ENCODE data around the gene POLDIP2.
"Not testable (repeated sequence)": the region's sequence is repeated elsewhere in the genome, so short reads cannot be mapped to it uniquely, and the experiment has no call there.

The POLDIP2 gene

DNA sequence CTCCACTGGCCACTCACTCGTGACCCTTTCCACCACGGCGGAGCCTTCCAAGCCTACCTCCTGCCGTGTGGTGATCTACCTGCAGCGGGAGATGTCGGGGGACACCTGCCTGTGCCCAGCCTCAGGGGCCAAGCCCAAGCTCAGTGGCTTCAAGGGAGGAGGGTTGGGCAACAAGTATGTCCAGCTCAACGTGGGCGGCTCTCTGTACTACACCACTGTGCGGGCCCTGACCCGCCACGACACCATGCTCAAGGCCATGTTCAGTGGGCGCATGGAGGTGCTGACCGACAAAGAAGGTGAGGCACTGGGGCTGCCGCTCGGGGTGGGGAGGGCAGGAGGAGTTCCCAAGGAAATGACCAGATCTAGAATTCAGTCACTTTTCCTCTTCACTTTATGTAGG lies 17.9 kb downstream of the POLDIP2 start:
- Histone ChIP-seq H3K27me3 (ENCODE audit: insufficient read depth, low read length, poor library complexity, severe bottlenecking) (no peaks in the 10 kb centered on the region), H3K4me3 (ENCODE audit: low read length, poor library complexity, severe bottlenecking) (no peak overlapping the region), H2AFZ (ENCODE audit: low read length) (no peak overlapping the region), H3F3A (ENCODE audit: low read depth) (no peaks in the 10 kb centered on the region), H3K79me2 (ENCODE audit: insufficient read depth, low read length) (peaks cover 30% of the 10 kb centered on the region; the same call in 1 of the 2 replicates), H3K9me2 (replicated peaks; ENCODE audit: low read depth, low read length) (no peaks in the 10 kb centered on the region), H4K20me1 (ENCODE audit: insufficient read depth, low read length, poor library complexity, severe bottlenecking) (peaks cover 4% of the 10 kb centered on the region), H3K36me3 (ENCODE audit: insufficient read depth, low read length) (peaks cover 12% of the 10 kb centered on the region; the same call in 1 of the 2 replicates), H3K9ac (ENCODE audit: low read depth, low read length, poor library complexity, severe bottlenecking) (no peak overlapping the region), H3K4me2 (ENCODE audit: low read depth, low read length, poor library complexity, severe bottlenecking) (no peak overlapping the region), H3K9me3 (ENCODE audit: insufficient read depth, low read depth, low read length) (no peaks in the 10 kb centered on the region), H3K4me1 (ENCODE audit: insufficient read depth, low read length, poor library complexity, severe bottlenecking) (peaks cover 17% of the 10 kb centered on the region)
- TF ChIP-seq, protein P1, sequence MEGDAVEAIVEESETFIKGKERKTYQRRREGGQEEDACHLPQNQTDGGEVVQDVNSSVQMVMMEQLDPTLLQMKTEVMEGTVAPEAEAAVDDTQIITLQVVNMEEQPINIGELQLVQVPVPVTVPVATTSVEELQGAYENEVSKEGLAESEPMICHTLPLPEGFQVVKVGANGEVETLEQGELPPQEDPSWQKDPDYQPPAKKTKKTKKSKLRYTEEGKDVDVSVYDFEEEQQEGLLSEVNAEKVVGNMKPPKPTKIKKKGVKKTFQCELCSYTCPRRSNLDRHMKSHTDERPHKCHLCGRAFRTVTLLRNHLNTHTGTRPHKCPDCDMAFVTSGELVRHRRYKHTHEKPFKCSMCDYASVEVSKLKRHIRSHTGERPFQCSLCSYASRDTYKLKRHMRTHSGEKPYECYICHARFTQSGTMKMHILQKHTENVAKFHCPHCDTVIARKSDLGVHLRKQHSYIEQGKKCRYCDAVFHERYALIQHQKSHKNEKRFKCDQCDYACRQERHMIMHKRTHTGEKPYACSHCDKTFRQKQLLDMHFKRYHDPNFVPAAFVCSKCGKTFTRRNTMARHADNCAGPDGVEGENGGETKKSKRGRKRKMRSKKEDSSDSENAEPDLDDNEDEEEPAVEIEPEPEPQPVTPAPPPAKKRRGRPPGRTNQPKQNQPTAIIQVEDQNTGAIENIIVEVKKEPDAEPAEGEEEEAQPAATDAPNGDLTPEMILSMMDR (conservative IDR thresholded peaks at IDR 0.05; ENCODE audit: low read length), result no peak
- no peak for TF ChIP-seq EZH2phosphoT487 (IDR thresholded peaks at IDR 0.05; ENCODE audit: borderline replicate concordance)

DNA sequence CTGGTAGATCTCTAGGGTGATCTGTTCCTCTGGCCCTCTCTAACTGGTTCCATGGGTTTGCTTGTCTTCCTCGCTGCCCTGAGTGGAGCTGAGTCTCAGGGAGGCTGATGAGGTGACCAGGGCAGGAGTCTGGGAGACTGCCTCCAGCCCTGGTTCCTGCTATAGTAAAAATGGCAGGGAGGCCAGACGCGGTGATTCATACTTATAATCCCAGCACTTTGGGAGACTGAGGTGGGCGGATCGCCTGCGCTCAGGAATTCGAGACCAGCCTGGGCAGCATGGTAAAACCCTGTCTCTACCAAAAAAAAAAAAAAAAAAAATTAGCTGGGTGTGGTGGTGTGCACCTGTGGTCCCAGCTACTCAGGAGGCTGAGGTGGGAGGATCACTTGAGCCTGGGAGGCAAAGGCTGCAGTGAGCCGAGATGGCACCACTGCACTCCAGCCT lies 18.5 kb downstream of the POLDIP2 start:
- not testable (repeated sequence) for H3K9me2 ChIP-seq (replicated peaks; ENCODE audit: low read depth, low read length); H3K27me3 ChIP-seq (ENCODE audit: insufficient read depth, low read length, poor library complexity, severe bottlenecking); H3K9me3 ChIP-seq (ENCODE audit: insufficient read depth, low read depth, low read length); H3K9ac ChIP-seq (ENCODE audit: low read depth, low read length, poor library complexity, severe bottlenecking); H3F3A ChIP-seq (ENCODE audit: low read depth); H4K20me1 ChIP-seq (ENCODE audit: insufficient read depth, low read length, poor library complexity, severe bottlenecking); H2AFZ ChIP-seq (ENCODE audit: low read length); H3K4me3 ChIP-seq (ENCODE audit: low read length, poor library complexity, severe bottlenecking); H3K4me2 ChIP-seq (ENCODE audit: low read depth, low read length, poor library complexity, severe bottlenecking)
- H3K4me1 ChIP-seq (ENCODE audit: insufficient read depth, low read length, poor library complexity, severe bottlenecking), result peaks cover 23% of the 10 kb centered on the region
- peaks cover 37% of the 10 kb centered on the region; the same call in 1 of the 2 replicates for H3K79me2 ChIP-seq (ENCODE audit: insufficient read depth, low read length)
- peaks cover 12% of the 10 kb centered on the region; the same call in 1 of the 2 replicates for H3K36me3 ChIP-seq (ENCODE audit: insufficient read depth, low read length)

DNA sequence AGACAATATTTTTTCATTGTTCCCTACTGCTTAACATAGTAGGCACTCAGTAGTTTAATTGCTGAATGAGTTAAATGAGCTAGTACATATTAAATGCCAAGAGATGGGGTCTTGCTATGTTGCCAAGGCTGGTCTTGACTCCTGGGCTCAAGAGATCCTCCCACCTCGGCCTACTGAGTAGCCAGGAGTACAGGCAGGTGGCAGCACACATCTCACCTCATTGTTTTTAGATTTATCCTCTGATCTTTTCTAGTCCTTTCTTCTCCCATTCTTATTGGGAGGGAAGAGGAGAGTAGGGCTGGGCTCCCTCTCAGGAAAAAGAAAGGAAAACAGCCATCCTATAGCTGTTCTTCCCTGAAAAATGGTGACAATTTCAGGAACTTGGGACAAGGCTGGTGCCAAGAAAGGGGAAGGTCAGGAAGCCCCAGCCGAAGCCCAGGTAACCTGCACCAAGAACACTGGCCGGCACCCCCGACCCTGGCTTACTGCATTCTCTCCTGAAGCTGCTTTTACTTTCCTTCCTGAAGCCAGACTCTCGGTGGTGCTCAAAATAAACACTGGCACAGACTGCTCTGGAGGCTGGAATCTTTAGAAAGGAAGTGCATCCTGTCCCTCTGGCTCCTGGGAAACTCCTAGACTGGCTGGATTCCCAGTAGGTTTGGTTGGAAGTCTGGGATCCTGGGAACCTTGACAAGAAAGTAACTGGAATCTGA lies 19.1 kb downstream of the POLDIP2 start:
- peaks cover 39% of the 10 kb centered on the region; the same call in 1 of the 2 replicates for H3K79me2 ChIP-seq (ENCODE audit: insufficient read depth, low read length)
- peaks cover 12% of the 10 kb centered on the region; the same call in 1 of the 2 replicates for H3K36me3 ChIP-seq (ENCODE audit: insufficient read depth, low read length)
- peaks cover 24% of the 10 kb centered on the region for H3K4me1 ChIP-seq (ENCODE audit: insufficient read depth, low read length, poor library complexity, severe bottlenecking)
- H3K9ac ChIP-seq (ENCODE audit: low read depth, low read length, poor library complexity, severe bottlenecking), result no peak overlapping the region
- H3K4me2 ChIP-seq (ENCODE audit: low read depth, low read length, poor library complexity, severe bottlenecking), result peak overlapping the region; percentile 98
- no peak overlapping the region for H3K4me3 ChIP-seq (ENCODE audit: low read length, poor library complexity, severe bottlenecking)
- H3K27me3 ChIP-seq (ENCODE audit: insufficient read depth, low read length, poor library complexity, severe bottlenecking), result no peaks in the 10 kb centered on the region
- no peaks in the 10 kb centered on the region for H3F3A ChIP-seq (ENCODE audit: low read depth)
- no peaks in the 10 kb centered on the region for H3K9me3 ChIP-seq (ENCODE audit: insufficient read depth, low read depth, low read length)
- no peaks in the 10 kb centered on the region for H3K9me2 ChIP-seq (replicated peaks; ENCODE audit: low read depth, low read length)
- peaks cover 4% of the 10 kb centered on the region for H4K20me1 ChIP-seq (ENCODE audit: insufficient read depth, low read length, poor library complexity, severe bottlenecking)
- no peak for TF ChIP-seq EZH2phosphoT487 (IDR thresholded peaks at IDR 0.05; ENCODE audit: borderline replicate concordance)
- TF ChIP-seq, protein P1 (conservative IDR thresholded peaks at IDR 0.05; ENCODE audit: low read length), result no peak
- H2AFZ ChIP-seq (ENCODE audit: low read length), result no peak overlapping the region
